HCT116 (cell line): ENCODE data around the gene UAP1L1. TPM values are rescaled to one million over a fixed set of nuclear protein-coding genes. Genes with fewer than 3 reads are reported as not detected.
A peak's percentile ranks its signal among the peaks of the same experiment; 100 is the strongest.

Experiments
- ATAC-seq: fragments of 200-7000 bp; cut with Tn5 transposase; 2 replicates; pipeline ENCODE4 v1.9.1; 2020; ENCODE audit warnings: mild to moderate bottlenecking, moderate library complexity
- BruUV-seq: library from RNA; stranded (reverse); fragments of 400-500 nt; replicated peaks from 2 replicates; lab custom pipeline; 2021; lab: Mats Ljungman, UMichigan
- CTCF ChIA-PET: fragments of 300-600 bp; sonication (Branson Sonifier 250); formaldehyde crosslinking; loops from one replicate; lab custom pipeline; 2021; ENCODE audit warnings: antibody characterized with exemption; lab: Charles Lee
- POLR2A ChIA-PET: fragments of 300-600, 350-600 bp; sonication (Branson Sonifier 250); formaldehyde crosslinking; loops from one replicate; lab custom pipeline; 2021; ENCODE audit warnings: antibody characterized with exemption; lab: Charles Lee
- RAD21 ChIA-PET, 2 experiments: fragments of 300-600 bp; sonication (Branson Sonifier 250); formaldehyde crosslinking; loops; one replicate each; lab custom pipeline; 2023; ENCODE audit warnings: low total read pairs in 2 of 2; ENCODE audit not compliant: uncharacterized antibody in 2 of 2, unreplicated experiment in 2 of 2, low non-redundant PET in 1 of 2; lab: Charles Lee
- DNase-seq: peaks from one replicate; pipeline ENCODE4 v3.0.0-alpha.2; 2010; ENCODE audit warnings: low read depth, low spot score
- H2AFZ ChIP-seq: fragments of 200-600 bp; shearing (Covaris generic), sonication (generic); 2 replicates; pipeline ENCODE4 v1.6.1; 2017; ENCODE audit warnings: low read depth, mixed run types, mixed read lengths, antibody characterized with exemption, low read length; ENCODE audit not compliant: poor library complexity, severe bottlenecking
- H3K27ac ChIP-seq: 2 replicates; pipeline ENCODE4 v1.5.1; 2012; ENCODE audit warnings: low read depth, low read length
- H3K27me3 ChIP-seq: fragments of 200-600 bp; sonication (generic); 2 replicates; pipeline ENCODE4 v1.6.1; 2016; ENCODE audit warnings: mixed run types, low read length, mixed read lengths; ENCODE audit not compliant: insufficient read depth
- H3K36me3 ChIP-seq, 2 experiments: fragments of 200-500 bp in 1 of 2; fragments of 200-600 bp in 1 of 2; sonication (Bioruptor generic) in 1 of 2; sonication (generic) in 1 of 2; 2 replicates each; pipeline versions ENCODE4 v1.5.1 to v1.6.1; 2014 to 2016; ENCODE audit warnings: low read length in 2 of 2, inconsistent platforms in 1 of 2, mixed read lengths in 1 of 2, mixed run types in 1 of 2; ENCODE audit not compliant: insufficient read depth in 2 of 2, control insufficient read depth in 1 of 2
- H3K4me1 ChIP-seq, 2 experiments: fragments of 200-600 bp in 1 of 2; sonication (generic) in 1 of 2; 2 replicates each; pipeline versions ENCODE4 v1.5.1 to v1.6.1; 2012 to 2017; ENCODE audit warnings: low read length in 2 of 2, inconsistent platforms in 1 of 2, mild to moderate bottlenecking in 1 of 2, mixed read lengths in 1 of 2, mixed run types in 1 of 2, moderate library complexity in 1 of 2; ENCODE audit not compliant: insufficient read depth in 2 of 2, control insufficient read depth in 1 of 2
- H3K4me2 ChIP-seq: fragments of 200-600 bp; sonication (generic); 2 replicates; pipeline ENCODE4 v1.6.1; 2017; ENCODE audit warnings: mixed run types, low read length, mixed read lengths
- H3K4me3 ChIP-seq, 2 experiments: fragments of 200-600 bp in 1 of 2; sonication (generic) in 1 of 2; replicated peaks in 1 of 2; 2 replicates each; pipeline ENCODE4 v1.5.1; 2011 to 2016; ENCODE audit warnings: low read length in 2 of 2, control low read depth in 1 of 2, low read depth in 1 of 2, mild to moderate bottlenecking in 1 of 2, mixed read lengths in 1 of 2, mixed run types in 1 of 2
- H3K79me2 ChIP-seq: fragments of 200-600 bp; sonication (generic); 2 replicates; pipeline ENCODE4 v1.6.1; 2017; ENCODE audit warnings: mild to moderate bottlenecking, mixed run types, low read length, moderate library complexity, mixed read lengths; ENCODE audit not compliant: insufficient read depth
- H3K9ac ChIP-seq: fragments of 200-600 bp; sonication (generic); 2 replicates; pipeline ENCODE4 v1.6.1; 2016; ENCODE audit warnings: low read length, mixed read lengths
- H3K9me2 ChIP-seq: fragments of 200-600 bp; sonication (generic), shearing (Covaris generic); 2 replicates; pipeline ENCODE4 v1.6.1; 2017; ENCODE audit warnings: mixed run types, mild to moderate bottlenecking, moderate library complexity; ENCODE audit not compliant: insufficient read depth
- H3K9me3 ChIP-seq, 2 experiments: fragments of 200-500 bp in 1 of 2; fragments of 200-600 bp in 1 of 2; sonication (Bioruptor generic) in 1 of 2; sonication (generic) in 1 of 2; 2 replicates each; pipeline ENCODE4 v1.6.1; 2014 to 2017; ENCODE audit warnings: low read length in 2 of 2, mixed read lengths in 2 of 2, inconsistent platforms in 1 of 2, low read depth in 1 of 2, mild to moderate bottlenecking in 1 of 2, mixed run types in 1 of 2, moderate library complexity in 1 of 2; ENCODE audit not compliant: control insufficient read depth in 1 of 2, insufficient read depth in 1 of 2
- H4K20me1 ChIP-seq: fragments of 200-600 bp; sonication (generic), shearing (Covaris generic); 2 replicates; pipeline ENCODE4 v1.6.1; 2017; ENCODE audit warnings: mixed run types, mild to moderate bottlenecking, moderate library complexity; ENCODE audit not compliant: insufficient read depth
- ELF1 ChIP-seq: IDR thresholded peaks from 2 replicates; pipeline ENCODE4 v1.6.1; 2012; ENCODE audit warnings: low read depth, borderline replicate concordance
- EZH2phosphoT487 ChIP-seq: fragments of 200-600 bp; IDR thresholded peaks from 2 replicates; pipeline ENCODE4 v1.6.1; 2018; ENCODE audit warnings: antibody characterized with exemption, borderline replicate concordance
- JUND ChIP-seq: IDR thresholded peaks from 2 replicates; pipeline ENCODE4 v1.6.1; 2012
- RAD21 ChIP-seq: IDR thresholded peaks from 2 replicates; pipeline ENCODE4 v1.6.1; 2012; ENCODE audit warnings: low read depth, mild to moderate bottlenecking
- SP1 ChIP-seq: IDR thresholded peaks from 2 replicates; pipeline ENCODE4 v1.6.1; 2012; ENCODE audit warnings: low read depth
- SRF ChIP-seq: IDR thresholded peaks from 2 replicates; pipeline ENCODE4 v1.6.1; 2012; ENCODE audit warnings: low read depth
- TCF7L2 ChIP-seq: IDR thresholded peaks from 2 replicates; pipeline ENCODE4 v1.7.0; 2011; ENCODE audit warnings: borderline replicate concordance, inconsistent platforms; ENCODE audit not compliant: insufficient read depth, insufficient read length; ENCODE audit errors: extremely low read depth
- intact Hi-C: fragments of 100-400 bp; cut with micrococcal nuclease; formaldehyde crosslinking; loops from 2 replicates; pipeline ENCODE4 v1.10.0; 2022
- total RNA-seq: library from RNA; stranded (reverse); gene quantifications from one replicate; pipeline ENCODE4 v1.2.1, GENCODE V29; 2021; ENCODE audit not compliant: unreplicated experiment
- TF ChIP-seq, protein P1 (sequence below): IDR thresholded peaks from 2 replicates; pipeline ENCODE4 v1.6.1; 2011; ENCODE audit warnings: mild to moderate bottlenecking, low read length, moderate library complexity; ENCODE audit not compliant: insufficient replicate concordance; ENCODE audit errors: extremely low read depth
- TF ChIP-seq, protein P2 (sequence below): IDR thresholded peaks from 2 replicates; pipeline ENCODE4 v1.6.1; 2012
- TF ChIP-seq, protein P3 (sequence below): IDR thresholded peaks from 2 replicates; pipeline ENCODE4 v1.6.1; 2012
- TF ChIP-seq, protein P4 (sequence below), 3 experiments: fragments of 200-600 bp in 1 of 3; sonication (generic) in 1 of 3; IDR thresholded peaks in 2 of 3; conservative IDR thresholded peaks in 1 of 3; 2 replicates each; pipeline ENCODE4 v1.5.1; 2012 to 2017; ENCODE audit warnings: low read depth in 2 of 3, low read length in 2 of 3, antibody characterized with exemption in 1 of 3, borderline replicate concordance in 1 of 3, control low read depth in 1 of 3, mild to moderate bottlenecking in 1 of 3, mixed read lengths in 1 of 3, mixed run types in 1 of 3, moderate library complexity in 1 of 3; ENCODE audit not compliant: insufficient read depth in 1 of 3
- TF ChIP-seq, protein P5 (sequence below): IDR thresholded peaks from 2 replicates; pipeline ENCODE4 v1.6.1; 2012; ENCODE audit warnings: low read depth

The UAP1L1 gene
- total RNA-seq, 1 experiment from 2014 or later: 11.0 TPM

DNA sequence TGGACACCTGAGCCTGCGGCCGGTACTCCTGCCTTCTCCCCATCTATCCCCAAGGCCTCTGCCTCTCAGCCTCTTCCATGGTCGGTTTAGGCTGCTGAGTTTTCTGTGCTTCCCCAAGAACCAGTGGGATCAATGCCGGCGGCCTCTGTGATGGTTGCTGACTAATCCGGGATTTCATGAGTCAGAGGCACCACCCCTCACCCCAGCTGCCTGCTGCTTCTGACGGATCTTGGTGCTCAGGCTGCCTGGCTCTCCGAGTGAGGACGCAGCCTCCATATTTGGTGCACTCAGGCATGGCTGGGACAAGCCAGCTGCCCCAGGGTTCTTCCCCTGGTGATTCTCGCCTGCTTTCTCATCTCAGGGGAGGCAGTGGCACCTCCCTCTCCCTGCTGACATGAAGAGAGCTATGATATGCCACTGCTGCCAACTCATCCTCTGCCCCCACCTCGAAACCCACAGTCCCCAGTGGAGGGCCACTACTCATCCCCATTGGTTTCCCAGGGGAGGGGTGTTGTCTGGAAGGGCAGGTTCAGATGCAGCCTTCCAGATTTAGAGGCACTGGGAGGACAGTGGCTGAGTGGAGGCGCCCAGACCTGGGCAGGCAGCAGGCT, 6.2 kb downstream of the UAP1L1 start (continued):
- TF ChIP-seq, protein P1, sequence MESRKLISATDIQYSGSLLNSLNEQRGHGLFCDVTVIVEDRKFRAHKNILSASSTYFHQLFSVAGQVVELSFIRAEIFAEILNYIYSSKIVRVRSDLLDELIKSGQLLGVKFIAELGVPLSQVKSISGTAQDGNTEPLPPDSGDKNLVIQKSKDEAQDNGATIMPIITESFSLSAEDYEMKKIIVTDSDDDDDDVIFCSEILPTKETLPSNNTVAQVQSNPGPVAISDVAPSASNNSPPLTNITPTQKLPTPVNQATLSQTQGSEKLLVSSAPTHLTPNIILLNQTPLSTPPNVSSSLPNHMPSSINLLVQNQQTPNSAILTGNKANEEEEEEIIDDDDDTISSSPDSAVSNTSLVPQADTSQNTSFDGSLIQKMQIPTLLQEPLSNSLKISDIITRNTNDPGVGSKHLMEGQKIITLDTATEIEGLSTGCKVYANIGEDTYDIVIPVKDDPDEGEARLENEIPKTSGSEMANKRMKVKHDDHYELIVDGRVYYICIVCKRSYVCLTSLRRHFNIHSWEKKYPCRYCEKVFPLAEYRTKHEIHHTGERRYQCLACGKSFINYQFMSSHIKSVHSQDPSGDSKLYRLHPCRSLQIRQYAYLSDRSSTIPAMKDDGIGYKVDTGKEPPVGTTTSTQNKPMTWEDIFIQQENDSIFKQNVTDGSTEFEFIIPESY: peak; percentile 77
- TF ChIP-seq SP1: no peak
- TF ChIP-seq RAD21: no peak

DNA sequence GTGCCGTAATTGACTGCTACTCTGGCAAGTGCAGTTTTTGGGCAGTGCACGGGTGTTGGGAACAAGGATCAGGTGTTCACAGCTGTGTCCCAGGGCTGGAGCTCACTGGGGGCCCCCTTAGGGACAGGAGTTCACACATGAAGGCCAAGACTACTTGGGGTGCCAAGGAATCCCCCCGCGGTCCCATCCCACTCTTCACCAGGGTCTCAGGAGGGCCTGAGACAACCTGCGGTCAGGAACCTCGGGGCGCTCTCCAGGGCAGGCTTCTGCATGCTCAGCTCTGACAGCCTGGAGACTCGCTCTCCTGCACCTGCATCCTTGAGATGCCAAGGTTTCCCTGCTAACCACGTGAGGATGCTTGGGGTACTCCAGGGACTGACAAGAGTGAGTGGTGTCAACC, 7.2 kb downstream of the UAP1L1 start:
- ChIA-PET POLR2A (interaction anchor here (0.7 to 4.8 kb wide), 3 partner anchors 15 to 125 kb away, joined by 3 to 43 read pairs (median 3); partner anchors contain the start of gene SAPCD2), RAD21 (no interaction called here), CTCF (interaction anchor here (1.6 to 4.8 kb wide), 3 partner anchors 15 to 38 kb away, joined by 3 to 49 read pairs (median 9); partner anchors contain the start of genes NPDC1 and SAPCD2)
- H3K79me2 ChIP-seq: peaks cover 13% of the 10 kb centered on the region; the same call in 1 of the 2 replicates
- H3K9me3 ChIP-seq: no peaks in the 10 kb centered on the region
- H3K36me3 ChIP-seq: peaks cover 0 to 5% of the 10 kb centered on the region in 2 experiments; a peak in 1 of 4 replicates
- H3K9me2 ChIP-seq: no peaks in the 10 kb centered on the region
- H4K20me1 ChIP-seq: no peaks in the 10 kb centered on the region
- peak overlapping the region; percentile 98 for H3K4me2 ChIP-seq
- ATAC-seq: no peak
- peak overlapping the region; percentile 50; the same call in 1 of the 2 replicates for H3K9ac ChIP-seq
- no peak overlapping the region for H3K4me3 ChIP-seq
- no peak for DNase-seq
- H3K27me3 ChIP-seq: no peaks in the 10 kb centered on the region
- intact Hi-C loops: no loop called here
- H3K4me1 ChIP-seq: peaks cover 38 to 59% of the 10 kb centered on the region in 2 experiments
- peak overlapping the region; percentile 98 for H3K27ac ChIP-seq
- BruUV-seq: no TSS peak
- no peak overlapping the region for H2AFZ ChIP-seq
- TF ChIP-seq, protein P2, sequence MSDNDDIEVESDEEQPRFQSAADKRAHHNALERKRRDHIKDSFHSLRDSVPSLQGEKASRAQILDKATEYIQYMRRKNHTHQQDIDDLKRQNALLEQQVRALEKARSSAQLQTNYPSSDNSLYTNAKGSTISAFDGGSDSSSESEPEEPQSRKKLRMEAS: no peak
- TF ChIP-seq EZH2phosphoT487 (no peak), ELF1 (no peak), SRF (no peak), JUND (no peak), TCF7L2 (no peak)
- TF ChIP-seq, protein P3, sequence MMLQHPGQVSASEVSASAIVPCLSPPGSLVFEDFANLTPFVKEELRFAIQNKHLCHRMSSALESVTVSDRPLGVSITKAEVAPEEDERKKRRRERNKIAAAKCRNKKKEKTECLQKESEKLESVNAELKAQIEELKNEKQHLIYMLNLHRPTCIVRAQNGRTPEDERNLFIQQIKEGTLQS: no peak
- TF ChIP-seq, protein P4, sequence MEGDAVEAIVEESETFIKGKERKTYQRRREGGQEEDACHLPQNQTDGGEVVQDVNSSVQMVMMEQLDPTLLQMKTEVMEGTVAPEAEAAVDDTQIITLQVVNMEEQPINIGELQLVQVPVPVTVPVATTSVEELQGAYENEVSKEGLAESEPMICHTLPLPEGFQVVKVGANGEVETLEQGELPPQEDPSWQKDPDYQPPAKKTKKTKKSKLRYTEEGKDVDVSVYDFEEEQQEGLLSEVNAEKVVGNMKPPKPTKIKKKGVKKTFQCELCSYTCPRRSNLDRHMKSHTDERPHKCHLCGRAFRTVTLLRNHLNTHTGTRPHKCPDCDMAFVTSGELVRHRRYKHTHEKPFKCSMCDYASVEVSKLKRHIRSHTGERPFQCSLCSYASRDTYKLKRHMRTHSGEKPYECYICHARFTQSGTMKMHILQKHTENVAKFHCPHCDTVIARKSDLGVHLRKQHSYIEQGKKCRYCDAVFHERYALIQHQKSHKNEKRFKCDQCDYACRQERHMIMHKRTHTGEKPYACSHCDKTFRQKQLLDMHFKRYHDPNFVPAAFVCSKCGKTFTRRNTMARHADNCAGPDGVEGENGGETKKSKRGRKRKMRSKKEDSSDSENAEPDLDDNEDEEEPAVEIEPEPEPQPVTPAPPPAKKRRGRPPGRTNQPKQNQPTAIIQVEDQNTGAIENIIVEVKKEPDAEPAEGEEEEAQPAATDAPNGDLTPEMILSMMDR (IDR thresholded peaks at IDR 0.05 in 2 of 3, conservative IDR thresholded peaks at IDR 0.05 in 1 of 3; ENCODE audit: borderline replicate concordance in 1 of 3, insufficient read depth in 1 of 3, low read depth in 2 of 3, low read length in 2 of 3): no peak
- TF ChIP-seq, protein P5, sequence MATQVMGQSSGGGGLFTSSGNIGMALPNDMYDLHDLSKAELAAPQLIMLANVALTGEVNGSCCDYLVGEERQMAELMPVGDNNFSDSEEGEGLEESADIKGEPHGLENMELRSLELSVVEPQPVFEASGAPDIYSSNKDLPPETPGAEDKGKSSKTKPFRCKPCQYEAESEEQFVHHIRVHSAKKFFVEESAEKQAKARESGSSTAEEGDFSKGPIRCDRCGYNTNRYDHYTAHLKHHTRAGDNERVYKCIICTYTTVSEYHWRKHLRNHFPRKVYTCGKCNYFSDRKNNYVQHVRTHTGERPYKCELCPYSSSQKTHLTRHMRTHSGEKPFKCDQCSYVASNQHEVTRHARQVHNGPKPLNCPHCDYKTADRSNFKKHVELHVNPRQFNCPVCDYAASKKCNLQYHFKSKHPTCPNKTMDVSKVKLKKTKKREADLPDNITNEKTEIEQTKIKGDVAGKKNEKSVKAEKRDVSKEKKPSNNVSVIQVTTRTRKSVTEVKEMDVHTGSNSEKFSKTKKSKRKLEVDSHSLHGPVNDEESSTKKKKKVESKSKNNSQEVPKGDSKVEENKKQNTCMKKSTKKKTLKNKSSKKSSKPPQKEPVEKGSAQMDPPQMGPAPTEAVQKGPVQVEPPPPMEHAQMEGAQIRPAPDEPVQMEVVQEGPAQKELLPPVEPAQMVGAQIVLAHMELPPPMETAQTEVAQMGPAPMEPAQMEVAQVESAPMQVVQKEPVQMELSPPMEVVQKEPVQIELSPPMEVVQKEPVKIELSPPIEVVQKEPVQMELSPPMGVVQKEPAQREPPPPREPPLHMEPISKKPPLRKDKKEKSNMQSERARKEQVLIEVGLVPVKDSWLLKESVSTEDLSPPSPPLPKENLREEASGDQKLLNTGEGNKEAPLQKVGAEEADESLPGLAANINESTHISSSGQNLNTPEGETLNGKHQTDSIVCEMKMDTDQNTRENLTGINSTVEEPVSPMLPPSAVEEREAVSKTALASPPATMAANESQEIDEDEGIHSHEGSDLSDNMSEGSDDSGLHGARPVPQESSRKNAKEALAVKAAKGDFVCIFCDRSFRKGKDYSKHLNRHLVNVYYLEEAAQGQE: no peak
- TF ChIP-seq, protein P1: no peak
